ENCODE results near the gene STAP1.

- TF ChIP-seq, protein P1, sequence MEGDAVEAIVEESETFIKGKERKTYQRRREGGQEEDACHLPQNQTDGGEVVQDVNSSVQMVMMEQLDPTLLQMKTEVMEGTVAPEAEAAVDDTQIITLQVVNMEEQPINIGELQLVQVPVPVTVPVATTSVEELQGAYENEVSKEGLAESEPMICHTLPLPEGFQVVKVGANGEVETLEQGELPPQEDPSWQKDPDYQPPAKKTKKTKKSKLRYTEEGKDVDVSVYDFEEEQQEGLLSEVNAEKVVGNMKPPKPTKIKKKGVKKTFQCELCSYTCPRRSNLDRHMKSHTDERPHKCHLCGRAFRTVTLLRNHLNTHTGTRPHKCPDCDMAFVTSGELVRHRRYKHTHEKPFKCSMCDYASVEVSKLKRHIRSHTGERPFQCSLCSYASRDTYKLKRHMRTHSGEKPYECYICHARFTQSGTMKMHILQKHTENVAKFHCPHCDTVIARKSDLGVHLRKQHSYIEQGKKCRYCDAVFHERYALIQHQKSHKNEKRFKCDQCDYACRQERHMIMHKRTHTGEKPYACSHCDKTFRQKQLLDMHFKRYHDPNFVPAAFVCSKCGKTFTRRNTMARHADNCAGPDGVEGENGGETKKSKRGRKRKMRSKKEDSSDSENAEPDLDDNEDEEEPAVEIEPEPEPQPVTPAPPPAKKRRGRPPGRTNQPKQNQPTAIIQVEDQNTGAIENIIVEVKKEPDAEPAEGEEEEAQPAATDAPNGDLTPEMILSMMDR (IDR thresholded peaks at IDR 0.05; ENCODE audit: control extremely low read depth in 1 of 3, insufficient read depth in 1 of 3, low read depth in 1 of 3, low read length in 3 of 3) = no peak
- TF ChIP-seq EP300 (IDR thresholded peaks at IDR 0.05; ENCODE audit: borderline replicate concordance in 1 of 2, low read depth in 2 of 2, low read length in 2 of 2) = no peak
- TF ChIP-seq RFX5 (IDR thresholded peaks at IDR 0.05; ENCODE audit: borderline replicate concordance, low read depth, low read length) = no peak
- no peak for TF ChIP-seq CEBPB (IDR thresholded peaks at IDR 0.05; ENCODE audit: low read depth, low read length)
- no peak for TF ChIP-seq BCL11A (IDR thresholded peaks at IDR 0.05; ENCODE audit: low read depth in 2 of 2, low read length in 2 of 2)
- TF ChIP-seq EZH2 (IDR thresholded peaks at IDR 0.05; ENCODE audit: low read depth, low read length, severe bottlenecking) = no peak
- TF ChIP-seq GABPA (IDR thresholded peaks at IDR 0.05; ENCODE audit: borderline replicate concordance, insufficient read depth, low read length) = no peak
- TF ChIP-seq POLR2AphosphoS5 (IDR thresholded peaks at IDR 0.05; ENCODE audit: low read depth, low read length) = no peak
These were observed 55.7 kb downstream of the STAP1 start for GRCh38 chr4:67614186-67614585.

Measured in H1 (cell line).